OCI-LY3 (cell line): ENCODE results near the gene TSHR.

Experiments used
- CTCF ChIP-seq: fragments of 200-600, 300-600 bp; sonication (generic); IDR thresholded peaks from 2 replicates; pipeline ENCODE4 v1.5.1; 2014; ENCODE audit warnings: antibody characterized with exemption, low read length, low read depth
- EZH2phosphoT487 ChIP-seq: fragments of 200-600 bp; shearing (Covaris generic); IDR thresholded peaks from 2 replicates; pipeline ENCODE4 v1.6.1; 2018; ENCODE audit warnings: antibody characterized with exemption, mixed run types, low read depth

- TF ChIP-seq CTCF (no peak), EZH2phosphoT487 (no peak)
Measured at GRCh38 chr14:80958226-80958625, 2.8 kb downstream of the TSHR start.
